SH-SY5Y (cell line): ENCODE results near the gene CXCL1.

Source experiments
- GATA2 ChIP-seq: IDR thresholded peaks from 2 replicates; pipeline ENCODE4 v1.6.1; 2011; ENCODE audit warnings: mild to moderate bottlenecking, low read depth, low read length
- GATA3 ChIP-seq: IDR thresholded peaks from 2 replicates; pipeline ENCODE4 v1.6.1; 2011; ENCODE audit warnings: low read depth, mild to moderate bottlenecking, low read length, moderate library complexity

CXCL1 gene

GRCh38 chr4:73891326-73891725, 22.1 kb downstream of the CXCL1 start:
- TF ChIP-seq GATA2 (no peak), GATA3 (no peak)

GRCh38 chr4:73891739-73892405, 22.7 kb downstream of the CXCL1 start:
- TF ChIP-seq GATA3 (no peak), GATA2 (no peak)

GRCh38 chr4:73892966-73893365, 23.8 kb downstream of the CXCL1 start:
- TF ChIP-seq GATA2 = no peak
- TF ChIP-seq GATA3 = no peak

- TF ChIP-seq GATA3 = no peak
- no peak for TF ChIP-seq GATA2
These were observed 24.8 kb downstream of the CXCL1 start for GRCh38 chr4:73894001-73894400.

GRCh38 chr4:73895201-73896175, 26.3 kb downstream of the CXCL1 start:
- TF ChIP-seq GATA3 (no peak), GATA2 (no peak)

GRCh38 chr4:73896416-73896815, 27.2 kb downstream of the CXCL1 start:
- no peak for TF ChIP-seq GATA3
- no peak for TF ChIP-seq GATA2

- no peak for TF ChIP-seq GATA3
- no peak for TF ChIP-seq GATA2
These were observed 28.4 kb downstream of the CXCL1 start for GRCh38 chr4:73897380-73898136.

GRCh38 chr4:73901031-73901430, 31.8 kb downstream of the CXCL1 start:
- no peak for TF ChIP-seq GATA2
- no peak for TF ChIP-seq GATA3

- TF ChIP-seq GATA2 (no peak), GATA3 (no peak)
These were observed 32.9 kb downstream of the CXCL1 start for GRCh38 chr4:73902038-73902637.

- TF ChIP-seq GATA2 (no peak), GATA3 (no peak)
These were observed 33.8 kb downstream of the CXCL1 start for GRCh38 chr4:73902817-73903547.

- no peak for TF ChIP-seq GATA2
- no peak for TF ChIP-seq GATA3
These were observed 35.3 kb downstream of the CXCL1 start for GRCh38 chr4:73904491-73904890.

- no peak for TF ChIP-seq GATA3
- TF ChIP-seq GATA2 = no peak
These were observed 39.8 kb downstream of the CXCL1 start for GRCh38 chr4:73908965-73909364.

- TF ChIP-seq GATA2 = no peak
- no peak for TF ChIP-seq GATA3
These were observed 42.6 kb downstream of the CXCL1 start for GRCh38 chr4:73911746-73912145.

GRCh38 chr4:73912191-73912590, 43.0 kb downstream of the CXCL1 start:
- no peak for TF ChIP-seq GATA2
- no peak for TF ChIP-seq GATA3
